Measurements from ENCODE around the gene ATRN.
A peak's percentile ranks its signal among the peaks of the same experiment; 100 is the strongest.
"Not testable (repeated sequence)": the region's sequence is repeated elsewhere in the genome, so short reads cannot be mapped to it uniquely, and the experiment has no call there.

ATRN gene

GRCh38 chr20:3464166-3464565, 6.7 kb upstream of the ATRN start:
- no peak for TF ChIP-seq CTCF (IDR thresholded peaks at IDR 0.05; ENCODE audit: low read depth, low read length)
- no peak overlapping the region for H3K4me3 ChIP-seq (replicated peaks in 1 of 2; ENCODE audit: low read depth in 2 of 2, low read length in 2 of 2)
- DNase-seq (ENCODE audit: low read depth in 2 of 2), result no peak

DNA sequence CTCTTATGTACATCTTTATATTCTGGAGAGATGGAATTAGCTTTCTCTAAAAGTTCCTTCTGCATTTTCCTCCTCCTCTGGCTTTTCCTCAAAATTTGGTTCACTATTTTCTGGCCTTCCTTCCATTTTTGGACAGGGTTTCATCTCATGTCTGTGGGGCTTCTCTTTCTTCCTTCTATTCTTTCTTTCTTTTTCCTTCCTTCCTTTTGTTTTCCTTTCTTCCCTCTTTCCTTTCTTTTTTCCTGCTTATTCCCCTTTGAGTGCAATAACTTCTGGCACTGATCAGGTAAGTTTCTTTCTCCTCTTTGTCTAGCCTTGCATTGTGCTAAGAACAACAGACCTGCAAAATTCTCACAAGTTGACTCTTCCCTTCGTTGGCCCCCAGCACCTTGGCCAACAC, 5.5 kb upstream of the ATRN start:
- no peak for TF ChIP-seq CTCF (IDR thresholded peaks at IDR 0.05; ENCODE audit: low read depth, low read length)
- H3K4me3 ChIP-seq (replicated peaks in 1 of 2; ENCODE audit: low read depth in 2 of 2, low read length in 2 of 2), result no peak overlapping the region

DNA sequence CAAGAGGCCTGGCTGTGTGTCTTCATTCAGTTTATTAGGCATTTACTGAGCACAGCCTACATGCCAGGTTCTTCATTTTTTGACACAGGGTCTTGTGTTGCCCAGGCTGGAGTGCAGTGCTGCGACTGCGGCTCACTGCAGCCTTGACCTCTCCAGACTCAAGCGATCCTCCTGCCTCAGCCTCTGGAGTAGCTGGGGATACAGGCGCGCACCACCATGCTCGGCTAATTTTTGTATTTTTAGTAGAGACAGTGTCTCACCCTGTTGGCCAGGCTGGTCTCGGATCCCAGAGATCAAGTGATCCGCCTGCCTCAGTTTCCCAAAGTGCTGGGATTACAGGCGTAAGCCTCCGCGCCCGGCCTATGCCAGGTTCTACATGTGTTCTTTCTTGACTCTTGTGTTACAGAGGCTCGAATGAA, 601 bp upstream of the ATRN start:
- H3K4me3 ChIP-seq (replicated peaks in 1 of 2; ENCODE audit: low read depth in 2 of 2, low read length in 2 of 2), result peak overlapping the region; percentile 77 to 86
- DNase-seq (ENCODE audit: low read depth in 2 of 2), result no peak
- no peak for TF ChIP-seq CTCF (IDR thresholded peaks at IDR 0.05; ENCODE audit: low read depth, low read length)

More for the DNA sequence above, 5.5 kb upstream of the ATRN start:
- no peak for DNase-seq (ENCODE audit: low read depth in 2 of 2)

DNA sequence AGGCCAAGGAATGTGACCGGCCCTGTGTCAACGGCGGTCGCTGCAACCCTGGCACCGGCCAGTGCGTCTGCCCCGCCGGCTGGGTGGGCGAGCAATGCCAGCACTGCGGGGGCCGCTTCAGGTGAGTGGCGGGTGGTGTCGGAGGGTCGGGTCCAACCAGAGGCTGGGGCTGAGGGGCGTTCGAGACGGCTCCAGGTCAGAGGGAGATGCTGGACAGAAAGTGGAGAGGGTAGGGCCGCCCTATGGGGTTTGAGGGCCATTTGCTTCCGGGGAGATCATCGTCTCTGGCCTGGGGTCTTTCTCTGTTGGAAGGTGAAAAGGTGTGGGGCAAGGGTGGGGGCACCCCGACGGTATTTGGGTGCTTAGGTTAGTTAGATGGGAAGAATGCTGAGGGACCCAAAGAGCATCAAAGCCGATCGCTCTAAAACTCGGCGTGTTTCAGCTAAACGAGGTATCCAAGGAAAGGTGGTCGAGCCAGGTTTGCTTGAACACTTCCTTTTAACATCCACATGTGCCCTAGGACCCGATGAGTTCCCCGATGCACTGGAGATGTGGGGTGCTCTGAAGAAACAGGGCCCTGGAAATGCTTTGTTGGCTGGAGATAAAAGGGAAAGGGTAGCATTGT, 691 bp downstream of the ATRN start:
- no peak for TF ChIP-seq CTCF (IDR thresholded peaks at IDR 0.05; ENCODE audit: low read depth, low read length)
- H3K4me3 ChIP-seq (replicated peaks in 1 of 2; ENCODE audit: low read depth in 2 of 2, low read length in 2 of 2), result peak overlapping the region; percentile 84 to 86
- DNase-seq (ENCODE audit: low read depth in 2 of 2), result no peak

- no peak for DNase-seq (ENCODE audit: low read depth in 2 of 2)
- peak overlapping the region; percentile 84 to 86 for H3K4me3 ChIP-seq (replicated peaks in 1 of 2; ENCODE audit: low read depth in 2 of 2, low read length in 2 of 2)
- no peak for TF ChIP-seq CTCF (IDR thresholded peaks at IDR 0.05; ENCODE audit: low read depth, low read length)
Observed at GRCh38 chr20:3472105-3472504, 1.3 kb downstream of the ATRN start.

- TF ChIP-seq CTCF (IDR thresholded peaks at IDR 0.05; ENCODE audit: low read depth, low read length), result no peak
- no peak for DNase-seq (ENCODE audit: low read depth in 2 of 2)
- H3K4me3 ChIP-seq (replicated peaks in 1 of 2; ENCODE audit: low read depth in 2 of 2, low read length in 2 of 2), result no peak overlapping the region
Observed at GRCh38 chr20:3473324-3473723, 2.5 kb downstream of the ATRN start.

DNA sequence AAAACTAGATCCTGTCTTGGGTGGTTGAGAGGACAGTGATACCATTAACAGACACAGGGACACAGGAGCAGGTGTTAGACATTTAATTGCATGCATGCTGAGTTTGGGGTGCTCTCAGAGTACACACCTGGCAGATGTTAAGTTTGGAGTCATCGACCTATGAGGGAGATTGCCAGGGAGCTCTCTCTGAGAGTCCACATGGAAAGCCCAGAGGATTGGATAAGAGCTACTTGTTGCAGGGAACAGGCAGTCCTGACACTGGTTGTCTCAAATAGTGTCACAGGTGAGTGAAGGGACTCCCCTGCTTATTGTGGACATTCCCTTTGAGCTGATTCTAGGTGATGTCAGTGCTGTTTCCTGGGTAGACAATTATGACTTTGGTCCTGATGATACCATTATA, 3.1 kb downstream of the ATRN start:
- DNase-seq (ENCODE audit: low read depth in 2 of 2), result no peak
- no peak overlapping the region for H3K4me3 ChIP-seq (replicated peaks in 1 of 2; ENCODE audit: low read depth in 2 of 2, low read length in 2 of 2)
- TF ChIP-seq CTCF (IDR thresholded peaks at IDR 0.05; ENCODE audit: low read depth, low read length), result no peak

- not testable (repeated sequence) for DNase-seq (ENCODE audit: low read depth in 2 of 2); H3K4me3 ChIP-seq (replicated peaks in 1 of 2; ENCODE audit: low read depth in 2 of 2, low read length in 2 of 2)
Observed at GRCh38 chr20:3477003-3477860, 6.4 kb downstream of the ATRN start.
